A673 (cell line): ENCODE results near the gene ACTL6B. TPM values are rescaled to one million over a fixed set of nuclear protein-coding genes. Genes with fewer than 3 reads are reported as not detected.

ENCODE experiments used
- BruUV-seq: library from RNA; stranded (reverse); fragments of 400-500 nt; replicated peaks from 2 replicates; lab custom pipeline; 2021; lab: Mats Ljungman, UMichigan
- CTCF ChIA-PET: fragments of 300-600 bp; sonication (Branson Sonifier 250); formaldehyde crosslinking; loops from one replicate; lab custom pipeline; 2022; ENCODE audit warnings: antibody characterized with exemption; lab: Charles Lee
- POLR2A ChIA-PET: fragments of 300-600 bp; sonication (Branson Sonifier 250); formaldehyde crosslinking; loops from one replicate; lab custom pipeline; 2022; ENCODE audit warnings: antibody characterized with exemption; ENCODE audit not compliant: low non-redundant PET; lab: Charles Lee
- DNase-seq: peaks from one replicate; pipeline ENCODE4 v3.0.0-alpha.2; 2015; ENCODE audit warnings: low spot score
- H3K27ac ChIP-seq: fragments of 200-600 bp; sonication (generic); 2 replicates; pipeline ENCODE4 v1.5.1; 2016; ENCODE audit warnings: mixed run types, low read depth, mild to moderate bottlenecking, mixed read lengths, antibody characterized with exemption, low read length; ENCODE audit not compliant: poor library complexity, severe bottlenecking
- H3K27me3 ChIP-seq: fragments of 200-600 bp; sonication (generic); replicated peaks from 2 replicates; pipeline ENCODE4 v1.6.1; 2017; ENCODE audit warnings: mixed run types, low read depth, mild to moderate bottlenecking, mixed read lengths, antibody characterized with exemption, low read length; ENCODE audit not compliant: insufficient read depth, poor library complexity
- H3K36me3 ChIP-seq: fragments of 200-600 bp; sonication (generic); 2 replicates; pipeline ENCODE4 v1.6.1; 2016; ENCODE audit warnings: mixed run types, mild to moderate bottlenecking, mixed read lengths, antibody characterized with exemption, low read length; ENCODE audit not compliant: insufficient read depth, poor library complexity, severe bottlenecking
- H3K4me1 ChIP-seq: fragments of 200-600 bp; sonication (generic); 2 replicates; pipeline ENCODE4 v1.6.1; 2017; ENCODE audit warnings: mixed run types, mild to moderate bottlenecking, mixed read lengths, antibody characterized with exemption, low read length; ENCODE audit not compliant: insufficient read depth, poor library complexity, severe bottlenecking
- H3K4me3 ChIP-seq: fragments of 200-600 bp; sonication (generic); 2 replicates; pipeline ENCODE4 v1.5.1; 2016; ENCODE audit warnings: low read depth, mixed run types, mild to moderate bottlenecking, mixed read lengths, low read length; ENCODE audit not compliant: poor library complexity, severe bottlenecking
- H3K9me3 ChIP-seq: fragments of 200-600 bp; sonication (generic); 2 replicates; pipeline ENCODE4 v1.6.1; 2016; ENCODE audit warnings: mixed run types, low read depth, mild to moderate bottlenecking, mixed read lengths, antibody characterized with exemption, low read length; ENCODE audit not compliant: poor library complexity, severe bottlenecking
- EZH2 ChIP-seq: fragments of 200-600 bp; sonication (generic); IDR thresholded peaks from 2 replicates; pipeline ENCODE4 v1.6.1; 2017; ENCODE audit warnings: borderline replicate concordance, low read depth, mild to moderate bottlenecking, mixed read lengths, antibody characterized with exemption, low read length; ENCODE audit not compliant: poor library complexity, severe bottlenecking
- intact Hi-C: fragments of 100-400 bp; cut with micrococcal nuclease; formaldehyde crosslinking; loops from one replicate; pipeline ENCODE4 v1.10.0; 2022; ENCODE audit not compliant: unreplicated experiment
- total RNA-seq: library from RNA; stranded (reverse); gene quantifications from 2 replicates; pipeline ENCODE4 v1.2.3, GENCODE V29; 2021
- TF ChIP-seq, protein P1 (sequence below): fragments of 300-800, 200-600 bp; sonication (generic); conservative IDR thresholded peaks from 2 replicates; pipeline ENCODE4 v1.5.1; 2017; ENCODE audit warnings: low read depth, mild to moderate bottlenecking, antibody characterized with exemption, low read length, moderate library complexity, mixed read lengths

Gene ACTL6B
- total RNA-seq, 1 experiment from 2014 or later = not detected

DNA sequence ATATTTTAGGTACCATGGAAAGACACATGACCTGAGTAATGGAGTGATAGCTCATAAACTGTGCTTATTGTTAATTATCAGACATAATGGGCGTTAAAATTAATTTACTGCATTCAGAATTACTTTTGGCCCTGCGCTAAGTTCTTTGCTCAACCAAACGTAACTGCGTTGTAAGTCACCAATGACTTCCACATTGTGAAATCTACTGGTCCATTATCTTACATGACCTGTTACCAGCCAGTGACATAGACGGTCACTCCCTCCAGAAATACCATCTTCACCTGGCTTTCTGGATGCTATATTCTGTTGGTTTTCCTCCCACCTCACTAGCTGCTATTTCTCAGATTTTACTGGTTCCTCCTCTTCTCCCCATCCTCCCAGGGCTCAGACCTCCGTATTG is 42.8 kb upstream of the ACTL6B start:
- H3K4me3 ChIP-seq = no peak overlapping the region
- TF ChIP-seq EZH2 = no peak
- TF ChIP-seq, protein P1, sequence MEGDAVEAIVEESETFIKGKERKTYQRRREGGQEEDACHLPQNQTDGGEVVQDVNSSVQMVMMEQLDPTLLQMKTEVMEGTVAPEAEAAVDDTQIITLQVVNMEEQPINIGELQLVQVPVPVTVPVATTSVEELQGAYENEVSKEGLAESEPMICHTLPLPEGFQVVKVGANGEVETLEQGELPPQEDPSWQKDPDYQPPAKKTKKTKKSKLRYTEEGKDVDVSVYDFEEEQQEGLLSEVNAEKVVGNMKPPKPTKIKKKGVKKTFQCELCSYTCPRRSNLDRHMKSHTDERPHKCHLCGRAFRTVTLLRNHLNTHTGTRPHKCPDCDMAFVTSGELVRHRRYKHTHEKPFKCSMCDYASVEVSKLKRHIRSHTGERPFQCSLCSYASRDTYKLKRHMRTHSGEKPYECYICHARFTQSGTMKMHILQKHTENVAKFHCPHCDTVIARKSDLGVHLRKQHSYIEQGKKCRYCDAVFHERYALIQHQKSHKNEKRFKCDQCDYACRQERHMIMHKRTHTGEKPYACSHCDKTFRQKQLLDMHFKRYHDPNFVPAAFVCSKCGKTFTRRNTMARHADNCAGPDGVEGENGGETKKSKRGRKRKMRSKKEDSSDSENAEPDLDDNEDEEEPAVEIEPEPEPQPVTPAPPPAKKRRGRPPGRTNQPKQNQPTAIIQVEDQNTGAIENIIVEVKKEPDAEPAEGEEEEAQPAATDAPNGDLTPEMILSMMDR = no peak
- H3K4me1 ChIP-seq = no peaks in the 10 kb centered on the region
- DNase-seq = no peak
- BruUV-seq = no TSS peak
- ChIA-PET POLR2A (no interaction called here), CTCF (no interaction called here)
- no peaks in the 10 kb centered on the region for H3K9me3 ChIP-seq
- H3K27ac ChIP-seq = no peak overlapping the region
- no peaks in the 10 kb centered on the region for H3K36me3 ChIP-seq
- peaks cover 37% of the 10 kb centered on the region for H3K27me3 ChIP-seq
- intact Hi-C loops = no loop called here

DNA sequence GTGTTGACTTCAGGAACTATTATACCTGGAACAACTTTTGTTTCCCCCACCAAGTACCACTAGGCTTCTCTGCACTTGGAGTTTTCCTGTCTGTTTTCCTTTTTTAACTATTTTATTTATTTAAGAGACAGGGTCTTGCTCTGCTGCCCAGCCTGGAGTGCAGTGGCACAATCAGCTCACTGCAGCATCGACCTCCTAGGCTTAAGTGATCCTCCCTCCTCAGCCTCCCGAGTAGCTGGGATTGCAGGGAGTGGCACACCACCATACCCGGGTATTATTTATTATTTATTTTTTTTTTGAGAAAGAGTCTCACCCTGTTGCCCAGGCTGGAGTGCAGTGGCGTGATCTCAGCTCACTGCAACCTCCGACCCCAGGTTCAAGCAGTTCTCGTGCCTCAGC is 39.9 kb upstream of the ACTL6B start:
- peaks cover 14% of the 10 kb centered on the region for H3K4me1 ChIP-seq
- no peak overlapping the region for H3K27ac ChIP-seq
- H3K9me3 ChIP-seq = no peaks in the 10 kb centered on the region
- POLR2A ChIA-PET = no interaction called here
- CTCF ChIA-PET = interaction anchor here (3.3 kb wide), 1 partner anchor 9 kb away, joined by 9 read pairs; the partner anchor contains the start of gene POP7
- no TSS peak for BruUV-seq
- H3K27me3 ChIP-seq = peaks cover 22% of the 10 kb centered on the region
- no peak overlapping the region for H3K4me3 ChIP-seq
- H3K36me3 ChIP-seq = peaks cover 2% of the 10 kb centered on the region
- intact Hi-C loops = no loop called here
- no peak for TF ChIP-seq EZH2
- TF ChIP-seq, protein P1 = no peak
- DNase-seq = no peak

DNA sequence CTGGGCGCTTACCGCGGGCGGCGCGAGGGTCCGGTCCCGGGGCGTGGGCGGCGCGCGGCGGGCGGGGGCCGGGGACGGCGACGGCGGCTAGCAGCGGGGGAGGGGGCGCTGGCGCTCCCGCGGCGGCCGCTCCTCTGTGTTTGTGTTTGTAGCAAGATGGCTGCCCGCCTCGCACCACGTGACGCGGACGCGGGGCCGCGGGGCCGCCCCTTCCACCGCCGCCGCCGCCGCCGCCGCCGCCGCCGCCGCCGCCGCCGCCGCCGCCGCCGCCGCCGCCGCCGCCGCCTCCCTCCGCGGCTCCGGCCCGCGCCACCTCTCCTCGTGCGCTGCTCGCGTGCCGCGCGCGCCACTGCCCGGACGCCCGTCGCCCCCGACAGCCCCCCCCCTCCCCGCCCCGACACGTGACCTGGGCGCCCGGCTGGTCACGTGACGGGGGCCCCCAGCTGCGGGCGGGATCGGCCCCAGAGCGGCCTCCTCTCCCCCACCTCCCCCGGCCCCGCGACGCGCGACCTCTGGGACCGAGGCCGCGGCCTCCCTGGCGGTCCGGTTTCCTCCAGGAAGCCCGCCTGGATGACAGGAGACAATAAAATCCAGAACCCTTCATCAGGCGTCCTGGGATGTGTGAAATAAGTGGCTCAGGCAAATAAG is 38.0 kb upstream of the ACTL6B start, which contains the start of gene GIGYF1:
TSS of gene GIGYF1 (minus strand) at position 153 of the 648 bp plus-strand sequence. CDS start 6,012 bp downstream, outside the sequence.
- peaks cover 3% of the 10 kb centered on the region for H3K27me3 ChIP-seq
- H3K9me3 ChIP-seq = no peaks in the 10 kb centered on the region
- no TSS peak for BruUV-seq
- H3K4me3 ChIP-seq = peak within 1 kb of the TSS; percentile 98
- intact Hi-C loops = loop anchor here (5.0 kb wide), 2 partner anchors 92 to 132 kb away; partner anchors contain the start of gene PCOLCE
- peaks cover 12% of the 10 kb centered on the region for H3K36me3 ChIP-seq
- no peak for TF ChIP-seq EZH2
- TF ChIP-seq, protein P1 = no peak
- ChIA-PET CTCF (interaction anchor here (0.7 to 3.3 kb wide), 2 partner anchors 11 to 18 kb away, joined by 3 to 9 read pairs; partner anchors contain the start of gene POP7), POLR2A (no interaction called here)
- H3K4me1 ChIP-seq = peaks cover 15% of the 10 kb centered on the region
- H3K27ac ChIP-seq = peak within 1 kb of the TSS; percentile 88
- DNase-seq = peak; percentile 76
